HG03196 (cell line): Measurements from ENCODE around the gene HIGD1A.
A peak's percentile ranks its signal among the peaks of the same experiment; 100 is the strongest.

Source experiments
- ATAC-seq: cut with Tn5 transposase; IDR thresholded peaks from one replicate; pipeline ENCODE4 v1.9.1; 2021; ENCODE audit not compliant: unreplicated experiment

The HIGD1A gene

GRCh38 chr3:42804106-42804830 is at the start of gene HIGD1A:
HIGD1A (minus strand) TSS chr3:42804490; CDS start chr3:42794253, 10,237 bp downstream.
- ATAC-seq, result peak; percentile 98

GRCh38 chr3:42853739-42854302 is 49.5 kb upstream of the HIGD1A start:
- no peak for ATAC-seq

- no peak for ATAC-seq
These were observed 48.8 kb upstream of the HIGD1A start for GRCh38 chr3:42853056-42853455.

GRCh38 chr3:42852441-42852840 is 48.2 kb upstream of the HIGD1A start:
- ATAC-seq, result no peak

- no peak for ATAC-seq
These were observed 47.0 kb upstream of the HIGD1A start for GRCh38 chr3:42851228-42851834.

GRCh38 chr3:42850263-42850662 is 46.0 kb upstream of the HIGD1A start:
- no peak for ATAC-seq

- ATAC-seq, result no peak
These were observed 44.7 kb upstream of the HIGD1A start for GRCh38 chr3:42849017-42849416.

GRCh38 chr3:42847731-42848130 is 43.4 kb upstream of the HIGD1A start:
- no peak for ATAC-seq

GRCh38 chr3:42846685-42847522 is 42.6 kb upstream of the HIGD1A start:
- peak; percentile 57 for ATAC-seq

GRCh38 chr3:42844815-42845214 is 40.5 kb upstream of the HIGD1A start:
- ATAC-seq, result no peak

GRCh38 chr3:42844412-42844713 is 40.1 kb upstream of the HIGD1A start:
- no peak for ATAC-seq

- ATAC-seq, result no peak
These were observed 39.6 kb upstream of the HIGD1A start for GRCh38 chr3:42843713-42844411.

GRCh38 chr3:42841332-42841731 is 37.0 kb upstream of the HIGD1A start:
- ATAC-seq, result no peak

- peak; percentile 81 for ATAC-seq
These were observed 35.3 kb upstream of the HIGD1A start for GRCh38 chr3:42839616-42840015.

- no peak for ATAC-seq
These were observed 34.3 kb upstream of the HIGD1A start for GRCh38 chr3:42838571-42838970.

- ATAC-seq, result no peak
These were observed 32.1 kb upstream of the HIGD1A start for GRCh38 chr3:42836150-42837123.

- ATAC-seq, result no peak
These were observed 27.0 kb upstream of the HIGD1A start for GRCh38 chr3:42831321-42831713.

GRCh38 chr3:42830437-42831320 is 26.4 kb upstream of the HIGD1A start:
- no peak for ATAC-seq
